Activated B cell treated with CpG ODN at 0.5 μM for 24 hours (primary cell): ENCODE measurements around the gene PARVB. TPM values are rescaled to one million over a fixed set of nuclear protein-coding genes. Genes with fewer than 3 reads are reported as not detected.

ENCODE experiments used
- ATAC-seq: fragments of 200-7000 bp; cut with Tn5 transposase; one replicate; pipeline ENCODE4 v1.10.0; 2021; ENCODE audit warnings: low read depth, mild to moderate bottlenecking, moderate library complexity
- CTCF ChIA-PET: fragments of 350-600 bp; sonication (Branson Sonifier 250); formaldehyde crosslinking; loops from one replicate; lab custom pipeline; 2021; ENCODE audit warnings: antibody characterized with exemption; lab: Charles Lee
- POLR2A ChIA-PET: fragments of 350-600 bp; sonication (Branson Sonifier 250); formaldehyde crosslinking; loops from one replicate; lab custom pipeline; 2021; ENCODE audit warnings: antibody characterized with exemption; lab: Charles Lee
- DNase-seq: peaks from one replicate; pipeline ENCODE4 v3.0.0; 2022
- H3K27ac Mint-ChIP-seq: one replicate; pipeline ENCODE4 v1.8.0; 2020; ENCODE audit warnings: mixed read lengths
- H3K27me3 Mint-ChIP-seq: one replicate; pipeline ENCODE4 v1.8.0; 2021; ENCODE audit warnings: mixed read lengths
- H3K36me3 Mint-ChIP-seq: one replicate; pipeline ENCODE4 v1.8.0; 2021; ENCODE audit warnings: low read depth, mixed read lengths
- H3K4me1 Mint-ChIP-seq: one replicate; pipeline ENCODE4 v1.8.0; 2021; ENCODE audit warnings: mixed read lengths
- H3K4me3 Mint-ChIP-seq: one replicate; pipeline ENCODE4 v1.8.0; 2020; ENCODE audit warnings: mild to moderate bottlenecking, mixed read lengths
- H3K9me3 Mint-ChIP-seq: one replicate; pipeline ENCODE4 v1.8.0; 2020; ENCODE audit warnings: mixed read lengths
- CTCF ChIP-seq: fragments of 200-600 bp; IDR thresholded peaks from one replicate; pipeline ENCODE4 v1.8.0; 2022; ENCODE audit warnings: antibody characterized with exemption, mild to moderate bottlenecking
- intact Hi-C: fragments of 100-400 bp; cut with micrococcal nuclease; formaldehyde crosslinking; loops from one replicate; pipeline ENCODE4 v1.15.1; 2024
- total RNA-seq: library from RNA; stranded (reverse); gene quantifications from 2 replicates; pipeline ENCODE4 v1.2.3, GENCODE V29; 2022

PARVB gene
- total RNA-seq, 1 donor from 2014 or later, result 53.5 TPM

- Mint-ChIP-seq H3K4me3 (no peak overlapping the region), H3K9me3 (no peaks in the 10 kb centered on the region), H3K27me3 (no peaks in the 10 kb centered on the region), H3K4me1 (no peaks in the 10 kb centered on the region), H3K36me3 (no peaks in the 10 kb centered on the region), H3K27ac (no peak overlapping the region)
- TF ChIP-seq CTCF, result no peak
- ChIA-PET CTCF (no interaction called here), POLR2A (no interaction called here)
- no peak for DNase-seq
- ATAC-seq, result no peak
- intact Hi-C loops, result no loop called here
These were observed 194.0 kb downstream of the PARVB start for GRCh38 chr22:44218071-44218470.

- Mint-ChIP-seq H3K4me3 (no peak overlapping the region), H3K27me3 (peaks cover 2% of the 10 kb centered on the region), H3K4me1 (no peaks in the 10 kb centered on the region), H3K27ac (no peak overlapping the region), H3K9me3 (no peaks in the 10 kb centered on the region), H3K36me3 (no peaks in the 10 kb centered on the region)
- CTCF ChIA-PET, result no interaction called here
- intact Hi-C loops, result no loop called here
- DNase-seq (no peak), ATAC-seq (no peak)
- POLR2A ChIA-PET, result no interaction called here
- TF ChIP-seq CTCF, result no peak
These were observed 195.2 kb downstream of the PARVB start for GRCh38 chr22:44219101-44219870.

- Mint-ChIP-seq H3K4me1 (no peaks in the 10 kb centered on the region), H3K27ac (no peak overlapping the region), H3K9me3 (no peaks in the 10 kb centered on the region), H3K36me3 (no peaks in the 10 kb centered on the region), H3K4me3 (no peak overlapping the region), H3K27me3 (peaks cover 13% of the 10 kb centered on the region)
- no peak for DNase-seq
- ChIA-PET CTCF (no interaction called here), POLR2A (no interaction called here)
- no peak for ATAC-seq
- TF ChIP-seq CTCF, result no peak
- intact Hi-C loops, result no loop called here
These were observed 196.9 kb downstream of the PARVB start for GRCh38 chr22:44220727-44221680.

- ChIA-PET CTCF (no interaction called here), POLR2A (no interaction called here)
- Mint-ChIP-seq H3K9me3 (peaks cover 1% of the 10 kb centered on the region), H3K36me3 (no peaks in the 10 kb centered on the region), H3K4me1 (no peaks in the 10 kb centered on the region), H3K4me3 (no peak overlapping the region), H3K27me3 (peaks cover 18% of the 10 kb centered on the region), H3K27ac (no peak overlapping the region)
- DNase-seq (no peak), ATAC-seq (no peak)
- intact Hi-C loops, result no loop called here
- TF ChIP-seq CTCF, result no peak
These were observed 197.8 kb downstream of the PARVB start for GRCh38 chr22:44221710-44222475.

Other genes starting within 250 kb of the PARVB start
- gene EFCAB6, start 212.0 kb upstream of the PARVB start, total RNA-seq, result 0.46 TPM in 1 of 2 replicates, not detected in the other
- not detected in 2 replicates for gene SULT4A1, start 161.8 kb upstream of the PARVB start, total RNA-seq
- not detected in 2 replicates for gene PNPLA5, start 132.3 kb upstream of the PARVB start, total RNA-seq
- gene PNPLA3, start 100.5 kb upstream of the PARVB start, total RNA-seq, result 0.33 TPM in 1 of 2 replicates, not detected in the other
- gene SAMM50, start 68.9 kb upstream of the PARVB start, total RNA-seq, result 49.6 and 51.2 TPM in 2 replicates
- gene PARVG, start 156.6 kb downstream of the PARVB start, total RNA-seq, result 91.6 and 96.1 TPM in 2 replicates